Right ventricle myocardium inferior (tissue), 1 donor: ENCODE data around the gene RASIP1. TPM values are rescaled to one million over a fixed set of nuclear protein-coding genes. Genes with fewer than 3 reads are reported as not detected.
"Not testable (repeated sequence)": the region's sequence is repeated elsewhere in the genome, so short reads cannot be mapped to it uniquely, and the experiment has no call there.

Experiments used
- ATAC-seq: fragments of 200-7000 bp; cut with Tn5 transposase; one replicate; pipeline ENCODE4 v1.9.1; 2020; ENCODE audit warnings: mild to moderate bottlenecking, moderate library complexity
- DNase-seq: peaks from one replicate; pipeline ENCODE4 v3.0.0; 2021; ENCODE audit errors: missing footprints
- intact Hi-C: fragments of 100-400 bp; cut with DNase I; formaldehyde crosslinking; loops from one replicate; pipeline ENCODE4 v1.11.0; 2022
- total RNA-seq: library from RNA; stranded (reverse); fragmentation: NEBNext Ultra II Directional; extraction: Animal tissue kit (Norgen Biotek cat#: 25700); gene quantifications from one replicate; pipeline ENCODE4 v1.2.1, GENCODE V29; 2021
- donor health status: DM: no; HTN: yes; CAD: no; lungs with severe emphysema.

RASIP1 gene
- total RNA-seq, 1 donor from 2014 or later = 15.3 TPM

- DNase-seq (no peak), ATAC-seq (no peak)
- intact Hi-C loops = no loop called here
Measured at GRCh38 chr19:48689449-48689848, 51.0 kb downstream of the RASIP1 start.

GRCh38 chr19:48687776-48688175 lies 52.6 kb downstream of the RASIP1 start:
- intact Hi-C loops = no loop called here
- ATAC-seq (no peak), DNase-seq (no peak)

DNA sequence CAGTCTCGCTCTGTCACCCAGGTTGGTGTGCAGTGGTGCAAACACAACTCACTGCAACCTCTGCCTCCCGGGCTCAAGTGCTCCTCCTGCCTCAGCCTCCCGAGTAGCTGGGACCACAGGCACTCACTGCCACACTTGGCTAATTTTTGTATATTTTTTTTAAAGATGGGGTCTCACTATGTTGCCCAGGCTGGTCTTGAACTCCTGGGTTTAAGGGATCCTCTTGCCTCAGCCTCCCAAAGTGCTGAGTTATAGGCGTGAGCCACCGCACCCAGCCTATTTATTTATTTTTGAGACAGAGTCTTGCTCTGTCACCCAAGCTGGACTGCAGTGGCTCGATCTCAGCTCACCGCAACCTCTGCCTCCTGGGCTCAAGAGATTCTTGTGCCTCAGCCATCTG lies 53.8 kb downstream of the RASIP1 start:
- DNase-seq, intact Hi-C loops, ATAC-seq: not testable (repeated sequence)

DNA sequence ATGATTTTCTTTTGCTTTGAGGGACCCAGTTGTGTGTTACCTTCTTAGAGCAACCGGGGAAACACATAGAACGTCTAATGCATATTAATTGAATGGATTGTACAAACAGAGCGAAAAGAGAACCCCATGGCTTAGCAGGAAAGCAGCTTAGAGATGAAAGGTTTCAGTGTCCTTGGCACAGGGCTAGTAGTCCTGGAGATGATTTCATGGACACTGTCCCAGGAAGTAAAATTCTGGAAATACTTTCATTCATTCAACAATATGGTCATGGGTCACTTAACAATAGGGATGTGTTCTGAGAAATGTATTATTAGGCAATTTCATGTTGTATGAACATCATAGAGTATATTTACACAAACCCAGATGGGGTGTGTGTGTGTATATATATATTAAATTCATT lies 54.3 kb downstream of the RASIP1 start:
- DNase-seq = no peak
- no peak for ATAC-seq
- intact Hi-C loops = no loop called here

DNA sequence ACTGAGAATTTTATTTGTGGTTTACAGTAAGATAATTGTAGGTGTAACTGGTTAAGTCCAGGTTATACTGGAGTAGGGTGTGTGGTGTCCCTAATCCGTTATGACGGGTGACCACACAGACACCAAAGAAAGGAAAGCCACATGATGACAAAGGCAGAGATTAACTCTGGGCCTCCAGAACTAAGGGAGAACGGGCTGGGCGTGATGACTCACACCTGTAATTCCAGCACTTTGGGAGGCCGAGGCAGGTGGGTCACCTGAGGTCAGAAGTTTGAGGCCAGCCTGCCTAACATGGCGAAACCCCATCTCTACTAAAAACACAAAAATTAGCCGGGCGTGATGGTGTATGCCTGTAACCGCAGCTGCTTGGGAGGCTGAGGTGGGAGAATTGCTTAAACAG lies 54.8 kb downstream of the RASIP1 start:
- intact Hi-C loops = no loop called here
- ATAC-seq = no peak
- no peak for DNase-seq

DNA sequence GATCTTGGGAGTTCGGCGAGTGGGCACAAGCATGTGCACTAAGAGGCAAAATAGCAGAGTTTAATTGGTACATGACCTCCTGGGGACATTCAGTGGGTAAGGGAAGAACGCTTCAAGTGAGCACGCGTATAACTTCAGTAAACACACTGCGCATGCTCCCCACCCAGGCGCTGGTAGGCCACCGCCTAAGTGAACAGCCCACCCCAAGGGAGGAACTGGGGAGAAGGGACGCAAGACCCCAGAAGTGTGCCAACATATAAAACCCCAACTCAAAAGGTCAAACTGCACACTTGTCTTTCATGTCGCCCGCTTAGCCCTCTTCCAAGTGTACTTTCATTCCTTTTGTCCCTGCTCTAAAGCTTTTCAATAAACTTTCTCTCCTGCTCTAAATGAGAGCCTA lies 57.1 kb downstream of the RASIP1 start:
- intact Hi-C loops = no loop called here
- DNase-seq (peak; percentile 87), ATAC-seq (peak; percentile 65)

DNA sequence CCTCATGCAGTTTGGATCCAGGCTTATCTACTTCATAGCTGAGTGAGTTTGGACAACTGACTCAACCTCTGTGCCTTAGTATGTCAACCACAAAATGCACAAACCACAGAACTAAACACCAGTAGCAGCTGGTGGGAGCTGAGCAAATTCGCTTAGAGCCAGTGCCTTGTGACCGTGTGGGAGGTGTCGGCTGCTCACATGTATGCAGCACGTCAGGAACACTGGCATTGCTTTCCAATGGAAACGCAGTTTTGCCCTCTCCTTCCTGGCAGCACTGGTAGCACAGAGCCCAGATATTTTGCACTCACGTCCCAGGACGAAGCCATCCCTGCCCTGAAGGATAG lies 59.3 kb downstream of the RASIP1 start:
- intact Hi-C loops = no loop called here
- DNase-seq (no peak), ATAC-seq (no peak)

GRCh38 chr19:48680436-48681126 lies 59.8 kb downstream of the RASIP1 start:
- ATAC-seq = no peak
- DNase-seq = no peak
- intact Hi-C loops = no loop called here

DNA sequence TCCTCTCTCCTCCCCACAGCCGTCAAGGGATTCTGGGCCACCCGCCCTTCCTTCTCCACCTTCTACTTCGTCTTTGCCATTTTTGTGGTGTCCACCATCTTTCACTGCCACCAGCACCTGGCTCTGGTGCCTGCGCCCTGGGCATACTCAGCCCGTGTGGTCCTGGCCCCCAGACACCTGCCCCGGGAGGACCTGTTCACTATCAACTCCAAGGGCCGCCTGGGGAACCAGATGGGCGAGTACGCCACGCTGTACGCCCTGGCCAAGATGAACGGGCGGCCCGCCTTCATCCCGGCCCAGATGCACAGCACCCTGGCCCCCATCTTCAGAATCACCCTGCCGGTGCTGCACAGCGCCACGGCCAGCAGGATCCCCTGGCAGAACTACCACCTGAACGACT lies 60.4 kb downstream of the RASIP1 start:
- intact Hi-C loops, ATAC-seq, DNase-seq: not testable (repeated sequence)

DNA sequence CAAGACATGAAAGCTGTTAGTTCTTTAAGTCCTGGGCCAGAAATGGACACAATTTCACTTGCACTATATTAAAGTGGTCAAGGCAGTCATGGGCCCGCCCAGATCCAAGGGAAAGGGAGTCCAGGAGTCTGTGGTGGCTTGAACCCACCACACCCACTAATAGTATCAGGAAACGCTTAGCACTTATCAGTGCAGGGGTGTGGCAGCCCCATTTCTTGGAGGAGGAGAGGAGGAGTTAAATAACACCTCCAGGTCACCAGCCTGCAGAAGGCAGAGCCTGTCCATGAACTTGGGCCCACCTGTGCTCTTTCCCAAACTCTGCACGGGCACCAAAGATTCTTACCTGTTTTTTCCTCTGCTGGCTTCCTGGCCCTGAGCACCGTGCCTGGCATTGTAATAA lies 62.2 kb downstream of the RASIP1 start:
- ATAC-seq = no peak
- no peak for DNase-seq
- intact Hi-C loops = loop anchor here (5.0 kb wide), 1 partner anchor 104 kb away; no protein-coding TSS in a partner anchor

- DNase-seq (no peak), ATAC-seq (no peak)
- intact Hi-C loops = loop anchor here (5.0 kb wide), 1 partner anchor 105 kb away; no protein-coding TSS in a partner anchor
Measured at GRCh38 chr19:48676887-48677286, 63.5 kb downstream of the RASIP1 start.

- intact Hi-C loops = loop anchor here (5.0 kb wide), 1 partner anchor 106 kb away; no protein-coding TSS in a partner anchor
- DNase-seq = no peak
- ATAC-seq = no peak
Measured at GRCh38 chr19:48676487-48676886, 63.9 kb downstream of the RASIP1 start.

- intact Hi-C loops = loop anchor here (1.0 to 5.0 kb wide), 3 partner anchors 29 to 107 kb away; partner anchors contain the start of gene CA11
- DNase-seq = peak; percentile 80
- ATAC-seq = peak; percentile 80
Measured at GRCh38 chr19:48674921-48675824, 65.2 kb downstream of the RASIP1 start.

GRCh38 chr19:48674216-48674809 lies 66.1 kb downstream of the RASIP1 start:
- DNase-seq = no peak
- intact Hi-C loops = loop anchor here (2.0 kb wide), 1 partner anchor 38 kb away; no protein-coding TSS in a partner anchor
- no peak for ATAC-seq

GRCh38 chr19:48673436-48674100 lies 66.8 kb downstream of the RASIP1 start:
- ATAC-seq (no peak), DNase-seq (no peak)
- intact Hi-C loops = loop anchor here (2.0 kb wide), 1 partner anchor 39 kb away; no protein-coding TSS in a partner anchor

DNA sequence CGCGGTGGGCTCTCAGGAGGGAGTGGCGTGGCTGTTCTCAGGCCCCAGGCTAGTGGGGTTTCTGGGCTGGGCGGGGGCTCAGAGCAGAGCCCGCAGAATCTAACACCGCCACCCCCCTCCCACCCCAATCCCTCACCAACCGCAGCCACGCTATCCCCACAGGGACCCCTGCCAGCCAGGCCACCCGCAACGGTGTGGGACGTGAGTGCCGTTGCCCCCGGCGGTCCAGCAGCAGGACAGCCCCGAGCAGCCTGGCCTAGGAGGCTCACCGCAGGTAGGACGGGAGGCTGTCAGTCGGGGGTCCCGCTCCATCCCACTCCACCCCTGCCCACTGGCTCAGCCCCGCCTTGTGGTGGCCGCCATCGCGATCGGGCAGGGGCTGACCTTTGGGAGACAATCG lies 67.4 kb downstream of the RASIP1 start, which contains the start of gene NTN5:
TSS of gene NTN5 (minus strand) at position 24 of the 400 bp plus-strand sequence. CDS start 2,031 bp downstream, outside the sequence.
- DNase-seq = no peak

DNA sequence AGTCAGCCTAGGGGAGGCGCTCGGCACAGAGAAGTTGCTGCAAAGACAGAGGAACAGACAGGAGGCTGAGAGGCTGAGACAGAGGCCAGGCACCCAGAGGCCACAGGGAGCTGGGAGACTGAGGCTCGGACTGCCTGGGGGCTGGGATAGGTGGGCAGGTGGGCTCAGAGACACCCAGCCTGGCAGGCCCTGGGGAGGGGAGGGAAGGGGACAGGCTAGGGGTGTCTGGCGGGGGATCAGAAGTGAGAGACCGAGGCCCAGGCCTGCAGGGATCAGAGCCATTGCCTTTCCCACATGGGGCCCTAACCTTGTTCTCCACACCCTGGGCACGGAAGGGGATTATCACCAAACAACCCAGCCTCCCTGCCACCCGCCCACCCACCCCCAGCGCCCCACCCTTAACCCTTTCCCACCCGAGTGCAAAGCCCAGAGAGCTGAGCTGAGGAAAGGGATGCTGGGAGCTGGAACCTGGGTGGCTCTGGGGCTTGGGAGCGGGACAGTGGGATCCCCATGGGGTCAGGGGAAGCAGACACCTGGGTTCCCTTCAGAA lies 68.9 kb downstream of the RASIP1 start:
- DNase-seq (no peak), ATAC-seq (no peak)
- intact Hi-C loops = no loop called here

More for the DNA sequence above, 67.4 kb downstream of the RASIP1 start, which contains the start of gene NTN5:
- ATAC-seq = no peak
- intact Hi-C loops = no loop called here

- no peak for ATAC-seq
- intact Hi-C loops = no loop called here
Measured at GRCh38 chr19:48670699-48671445, 69.5 kb downstream of the RASIP1 start.

More at GRCh38 chr19:48670699-48671445, 69.5 kb downstream of the RASIP1 start:
- no peak for DNase-seq
